Activated naive CD8-positive, alpha-beta T cell treated with anti-CD3 and anti-CD28 coated beads, Interleukin-2, amount 50 U/mL, for 24 hours (primary cell): Measurements from ENCODE around the gene PARVB.

Source experiments
- ATAC-seq: fragments of 150-1000 bp; cut with Tn5 transposase; one replicate; pipeline ENCODE4 v1.10.0; 2021
- DNase-seq: peaks from one replicate; pipeline ENCODE4 v3.0.0; 2021
- H3K27ac Mint-ChIP-seq: one replicate; pipeline ENCODE4 v1.8.0; 2021; ENCODE audit warnings: mild to moderate bottlenecking, mixed read lengths
- H3K27me3 Mint-ChIP-seq: one replicate; pipeline ENCODE4 v1.8.0; 2021; ENCODE audit warnings: mixed read lengths
- H3K36me3 Mint-ChIP-seq: one replicate; pipeline ENCODE4 v1.8.0; 2021; ENCODE audit warnings: low read depth, mixed read lengths
- H3K4me1 Mint-ChIP-seq: one replicate; pipeline ENCODE4 v1.8.0; 2021; ENCODE audit warnings: mixed read lengths
- H3K4me3 Mint-ChIP-seq: one replicate; pipeline ENCODE4 v1.8.0; 2021; ENCODE audit warnings: mild to moderate bottlenecking, moderate library complexity, mixed read lengths
- H3K9me3 Mint-ChIP-seq: one replicate; pipeline ENCODE4 v1.8.0; 2021; ENCODE audit warnings: mixed read lengths

PARVB gene

DNA sequence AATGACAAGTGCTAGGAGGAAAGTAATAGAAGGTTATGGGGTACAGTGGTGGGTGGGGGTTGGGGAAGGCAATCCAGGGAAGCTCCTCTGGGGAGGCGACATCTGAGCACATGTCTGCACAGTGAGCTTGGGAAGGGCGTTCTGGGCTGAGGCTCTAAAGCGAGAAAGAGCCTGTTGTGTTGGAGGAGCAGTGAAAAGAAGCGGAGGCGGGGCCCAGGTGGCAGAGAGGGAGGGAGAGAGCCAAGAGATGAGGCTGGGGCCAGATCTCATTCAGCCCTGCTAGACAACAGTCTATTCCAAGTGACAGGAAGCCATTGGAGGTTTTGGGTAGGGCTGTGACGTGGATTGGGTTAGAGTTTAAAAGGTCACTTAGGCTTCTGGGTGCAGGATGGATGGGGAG lies 101.3 kb downstream of the PARVB start:
- H3K27me3 Mint-ChIP-seq, result peaks cover 2% of the 10 kb centered on the region
- H3K36me3 Mint-ChIP-seq, result peaks cover 19% of the 10 kb centered on the region
- peaks cover 23% of the 10 kb centered on the region for H3K9me3 Mint-ChIP-seq
- DNase-seq (no peak), ATAC-seq (no peak)
- H3K4me1 Mint-ChIP-seq, result no peaks in the 10 kb centered on the region
- no peak overlapping the region for H3K4me3 Mint-ChIP-seq
- no peak overlapping the region for H3K27ac Mint-ChIP-seq

DNA sequence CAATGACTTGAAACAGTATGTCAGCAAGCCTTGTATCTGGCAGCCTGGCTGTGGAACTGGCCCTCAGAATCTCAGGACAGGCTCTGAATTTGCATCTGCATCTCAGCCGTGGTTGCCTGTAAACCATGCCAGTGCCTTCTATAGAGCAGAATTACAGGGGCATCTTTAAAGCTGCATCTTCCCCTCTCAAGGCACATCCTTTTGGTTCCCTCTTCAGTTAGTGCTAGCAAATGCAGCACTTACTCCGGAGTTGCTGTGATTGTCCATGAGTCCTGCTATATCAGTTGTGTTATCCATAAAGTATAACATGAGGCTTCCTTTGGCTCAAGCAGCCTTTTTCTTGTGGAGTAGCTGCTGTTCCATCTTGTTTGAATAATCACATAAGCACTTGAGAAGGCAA lies 102.7 kb downstream of the PARVB start:
- Mint-ChIP-seq H3K27ac (no peak overlapping the region), H3K27me3 (peaks cover 2% of the 10 kb centered on the region), H3K36me3 (peaks cover 15% of the 10 kb centered on the region), H3K9me3 (peaks cover 23% of the 10 kb centered on the region), H3K4me3 (no peak overlapping the region), H3K4me1 (peaks cover 2% of the 10 kb centered on the region)
- ATAC-seq (no peak), DNase-seq (no peak)

DNA sequence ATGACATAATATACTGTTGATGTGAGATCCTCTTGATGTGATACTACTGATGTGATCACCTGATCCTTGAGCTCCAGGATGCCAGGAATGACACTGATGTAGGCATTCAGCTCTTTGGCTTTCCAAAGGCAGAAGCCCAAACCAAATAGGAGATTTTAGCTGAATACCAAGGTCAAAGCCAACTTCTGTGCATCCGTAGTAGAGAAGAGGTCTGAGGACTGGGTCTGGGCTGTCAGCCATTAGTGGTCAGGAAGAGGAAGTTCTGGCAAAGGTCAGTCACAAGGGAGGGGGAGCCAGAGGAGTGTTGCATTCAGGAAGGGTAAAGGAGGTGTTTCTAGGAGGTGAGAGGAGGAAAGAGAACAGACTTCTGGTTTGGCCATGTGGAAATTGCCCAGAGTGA lies 103.3 kb downstream of the PARVB start:
- H3K36me3 Mint-ChIP-seq, result peaks cover 15% of the 10 kb centered on the region
- no peak overlapping the region for H3K4me3 Mint-ChIP-seq
- no peak for DNase-seq
- no peak for ATAC-seq
- peaks cover 23% of the 10 kb centered on the region for H3K9me3 Mint-ChIP-seq
- peaks cover 2% of the 10 kb centered on the region for H3K4me1 Mint-ChIP-seq
- H3K27me3 Mint-ChIP-seq, result peaks cover 2% of the 10 kb centered on the region
- H3K27ac Mint-ChIP-seq, result no peak overlapping the region

DNA sequence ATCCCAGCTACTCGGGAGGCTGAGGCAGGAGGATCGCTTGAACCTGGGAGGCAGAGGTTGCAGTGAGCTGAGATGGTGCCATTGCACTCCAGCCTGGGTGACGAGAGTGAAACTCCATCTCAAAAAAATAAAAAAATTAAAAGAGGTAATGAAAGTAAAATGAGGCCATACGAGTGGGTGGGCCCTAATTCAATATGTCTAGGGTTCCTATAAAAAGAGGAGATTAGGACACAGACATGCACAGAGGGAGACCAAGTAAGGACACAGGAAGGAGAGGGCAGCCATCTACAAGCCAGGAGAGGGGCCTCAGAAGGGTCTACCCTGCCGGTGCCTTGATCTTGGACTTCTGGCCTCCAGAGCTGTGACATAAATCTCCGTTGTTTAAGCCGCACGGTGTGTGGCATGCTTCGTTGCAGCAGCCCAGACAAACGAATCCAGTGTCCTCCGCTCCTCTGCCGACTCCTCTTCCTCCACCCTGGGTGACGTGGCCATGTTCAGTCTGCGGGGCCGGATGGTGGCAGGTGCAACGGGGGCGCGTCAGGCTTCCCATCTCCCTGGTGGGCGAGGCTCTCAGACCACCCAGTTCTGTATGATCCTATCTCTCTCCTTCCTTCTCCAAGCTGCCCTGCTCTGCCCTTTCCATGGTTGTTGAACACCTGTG lies 105.0 kb downstream of the PARVB start:
- Mint-ChIP-seq H3K27ac (no peak overlapping the region), H3K36me3 (peaks cover 21% of the 10 kb centered on the region)
- no peak for ATAC-seq

DNA sequence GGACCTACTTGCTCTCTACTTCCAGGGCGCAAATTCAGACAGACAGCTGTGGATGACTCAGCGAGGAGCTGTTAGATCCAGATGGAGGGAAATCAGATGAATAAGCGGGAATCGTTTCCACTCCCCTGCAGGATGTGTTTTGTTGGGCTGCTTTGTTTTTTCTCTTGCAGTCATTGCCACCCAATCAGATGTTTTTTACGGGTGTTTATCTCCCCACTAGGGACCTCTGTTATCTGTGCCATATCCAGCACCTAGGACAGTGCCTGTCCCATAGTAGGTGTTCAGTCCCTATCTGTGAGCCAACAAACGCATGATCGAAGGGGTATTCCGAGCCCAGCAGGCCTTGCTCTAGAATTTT lies 105.5 kb downstream of the PARVB start:
- ATAC-seq (no peak), DNase-seq (no peak)
- peaks cover 26% of the 10 kb centered on the region for H3K36me3 Mint-ChIP-seq
- H3K27ac Mint-ChIP-seq, result no peak overlapping the region
- H3K27me3 Mint-ChIP-seq, result peaks cover 4% of the 10 kb centered on the region
- H3K4me3 Mint-ChIP-seq, result no peak overlapping the region
- peaks cover 23% of the 10 kb centered on the region for H3K9me3 Mint-ChIP-seq
- H3K4me1 Mint-ChIP-seq, result peaks cover 7% of the 10 kb centered on the region

More for the DNA sequence above, 105.0 kb downstream of the PARVB start:
- H3K9me3 Mint-ChIP-seq, result peaks cover 23% of the 10 kb centered on the region
- DNase-seq, result no peak
- peaks cover 4% of the 10 kb centered on the region for H3K27me3 Mint-ChIP-seq
- peaks cover 4% of the 10 kb centered on the region for H3K4me1 Mint-ChIP-seq
- no peak overlapping the region for H3K4me3 Mint-ChIP-seq

DNA sequence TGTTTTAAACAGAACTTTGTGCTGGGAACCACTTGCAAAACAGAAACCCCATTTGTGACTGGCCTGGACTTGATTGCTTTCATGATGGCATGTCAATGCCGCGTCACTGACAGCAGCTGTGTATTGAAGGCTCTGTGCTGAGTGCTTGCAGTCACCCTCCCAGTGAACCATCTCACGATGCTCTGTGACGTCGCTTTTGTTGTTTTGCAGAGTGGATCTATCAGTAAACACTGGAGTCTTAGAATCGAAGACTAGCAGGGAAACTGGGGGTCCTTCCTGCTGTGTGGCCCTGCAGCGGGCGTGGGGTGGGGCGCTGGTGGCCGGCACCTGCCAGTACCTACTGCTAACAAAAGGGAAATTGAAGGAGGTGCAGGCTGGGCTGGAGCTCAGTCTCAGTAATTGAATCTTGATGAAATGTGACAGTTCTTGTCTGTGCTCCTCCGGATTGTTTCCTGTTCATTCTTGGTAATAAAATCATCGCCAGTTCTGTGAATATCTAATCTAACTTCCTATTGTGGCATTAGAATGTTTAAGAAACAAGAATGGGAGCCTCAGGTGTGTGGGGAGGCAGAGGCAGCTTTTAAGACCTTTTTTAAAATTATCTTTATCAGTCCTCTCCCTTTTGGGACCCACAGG lies 106.1 kb downstream of the PARVB start:
- H3K27ac Mint-ChIP-seq, result no peak overlapping the region
- no peak overlapping the region for H3K4me3 Mint-ChIP-seq
- peaks cover 21% of the 10 kb centered on the region for H3K9me3 Mint-ChIP-seq
- DNase-seq (no peak), ATAC-seq (no peak)
- peaks cover 4% of the 10 kb centered on the region for H3K27me3 Mint-ChIP-seq
- peaks cover 7% of the 10 kb centered on the region for H3K4me1 Mint-ChIP-seq
- peaks cover 27% of the 10 kb centered on the region for H3K36me3 Mint-ChIP-seq

DNA sequence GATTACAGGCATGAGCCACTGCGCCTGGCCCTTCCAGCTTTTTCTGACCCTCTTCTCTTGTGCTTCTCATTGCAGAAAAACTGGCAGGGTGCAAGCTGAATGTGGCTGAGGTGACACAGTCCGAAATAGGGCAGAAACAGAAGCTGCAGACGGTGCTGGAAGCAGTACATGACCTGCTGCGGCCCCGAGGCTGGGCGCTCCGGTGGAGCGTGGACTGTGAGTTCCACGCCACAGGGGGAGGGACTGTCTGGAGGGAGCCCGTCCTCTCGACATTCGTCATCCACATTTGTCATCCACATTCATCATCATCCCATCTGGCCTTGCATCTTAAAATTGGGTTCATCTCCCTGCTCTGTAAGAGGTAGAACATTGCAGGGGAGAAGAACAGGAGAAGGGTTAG lies 107.3 kb downstream of the PARVB start:
- DNase-seq (no peak), ATAC-seq (no peak)
- Mint-ChIP-seq H3K4me1 (peaks cover 7% of the 10 kb centered on the region), H3K9me3 (peaks cover 24% of the 10 kb centered on the region), H3K36me3 (peaks cover 38% of the 10 kb centered on the region), H3K4me3 (no peak overlapping the region), H3K27me3 (peaks cover 7% of the 10 kb centered on the region), H3K27ac (no peak overlapping the region)

DNA sequence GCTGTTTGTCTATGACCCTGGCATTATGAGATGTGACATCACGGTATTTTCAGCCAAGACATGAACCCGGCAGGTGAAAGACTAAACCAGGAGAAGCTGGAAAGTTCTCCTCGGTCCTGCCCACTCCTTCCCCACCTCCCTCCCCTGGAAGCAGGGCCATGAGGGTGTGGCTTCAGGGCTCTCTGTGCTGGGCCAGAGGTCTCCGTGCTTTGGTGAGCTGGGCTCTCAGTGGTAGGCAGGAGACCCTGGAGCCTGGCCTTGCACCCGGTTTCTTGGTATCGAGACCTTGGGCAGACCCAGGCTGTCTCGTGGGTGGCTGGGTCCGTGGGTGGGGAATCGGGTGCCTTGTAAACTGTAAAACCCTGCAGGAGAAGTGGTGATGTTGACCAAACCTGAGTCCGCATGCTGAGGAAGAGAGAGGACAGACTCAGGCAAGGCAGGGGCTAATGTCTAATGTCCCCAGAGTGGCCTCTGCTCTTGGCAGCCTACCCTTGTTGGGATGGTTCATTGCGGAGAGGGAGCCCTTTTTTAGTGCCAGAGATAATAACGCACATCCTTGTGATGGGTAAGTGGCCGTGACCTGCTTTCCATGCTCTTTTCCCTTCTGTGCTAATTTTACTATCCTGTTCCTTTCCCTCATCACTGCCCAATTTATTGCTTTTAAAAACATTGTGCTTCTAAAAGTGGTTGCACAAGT lies 108.0 kb downstream of the PARVB start:
- H3K27ac Mint-ChIP-seq, result no peak overlapping the region
- peaks cover 38% of the 10 kb centered on the region for H3K36me3 Mint-ChIP-seq
- no peak overlapping the region for H3K4me3 Mint-ChIP-seq
- peaks cover 7% of the 10 kb centered on the region for H3K4me1 Mint-ChIP-seq
- peaks cover 22% of the 10 kb centered on the region for H3K9me3 Mint-ChIP-seq
- peaks cover 7% of the 10 kb centered on the region for H3K27me3 Mint-ChIP-seq
- ATAC-seq (no peak), DNase-seq (no peak)

DNA sequence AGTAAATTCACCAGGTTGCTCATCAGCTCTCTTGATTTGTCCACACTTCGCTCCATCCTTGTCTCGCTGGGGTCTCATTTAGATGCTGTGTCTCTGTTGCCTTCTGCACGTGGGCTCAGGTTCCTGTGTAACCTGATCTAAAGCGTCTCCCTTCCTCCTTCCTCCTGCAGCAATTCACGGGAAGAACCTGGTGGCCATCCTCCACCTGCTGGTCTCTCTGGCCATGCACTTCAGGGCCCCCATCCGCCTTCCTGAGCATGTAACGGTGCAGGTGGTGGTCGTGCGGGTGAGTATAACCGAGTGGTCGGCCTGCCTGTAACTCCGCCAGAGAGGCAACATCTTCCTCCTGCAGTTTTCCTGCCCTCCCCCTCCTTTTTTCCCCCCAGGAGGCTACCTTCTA lies 108.6 kb downstream of the PARVB start:
- H3K27me3 Mint-ChIP-seq, result peaks cover 4% of the 10 kb centered on the region
- no peak overlapping the region for H3K27ac Mint-ChIP-seq
- H3K9me3 Mint-ChIP-seq, result peaks cover 20% of the 10 kb centered on the region
- no peak overlapping the region for H3K4me3 Mint-ChIP-seq
- H3K4me1 Mint-ChIP-seq, result peaks cover 7% of the 10 kb centered on the region
- no peak for DNase-seq
- peaks cover 41% of the 10 kb centered on the region for H3K36me3 Mint-ChIP-seq
- no peak for ATAC-seq

DNA sequence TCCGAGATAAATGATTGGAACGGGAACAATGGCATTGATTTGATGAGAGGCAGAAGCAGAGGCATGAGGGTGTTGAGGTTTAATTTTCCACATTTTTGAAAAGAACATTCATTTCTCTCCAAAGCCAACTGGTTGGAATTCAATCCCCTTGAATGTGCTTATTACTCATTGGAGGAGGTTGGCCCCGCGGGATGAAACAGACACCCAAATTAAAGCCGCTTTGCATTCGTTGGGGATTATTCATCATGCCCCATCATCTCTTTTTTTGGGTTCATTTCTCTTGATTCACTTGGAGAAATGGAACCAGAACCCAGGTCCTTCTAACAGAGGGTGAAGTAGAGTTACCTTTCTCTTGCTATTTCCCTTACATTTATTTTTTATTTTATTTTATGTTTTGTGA lies 109.1 kb downstream of the PARVB start:
- peaks cover 21% of the 10 kb centered on the region for H3K9me3 Mint-ChIP-seq

DNA sequence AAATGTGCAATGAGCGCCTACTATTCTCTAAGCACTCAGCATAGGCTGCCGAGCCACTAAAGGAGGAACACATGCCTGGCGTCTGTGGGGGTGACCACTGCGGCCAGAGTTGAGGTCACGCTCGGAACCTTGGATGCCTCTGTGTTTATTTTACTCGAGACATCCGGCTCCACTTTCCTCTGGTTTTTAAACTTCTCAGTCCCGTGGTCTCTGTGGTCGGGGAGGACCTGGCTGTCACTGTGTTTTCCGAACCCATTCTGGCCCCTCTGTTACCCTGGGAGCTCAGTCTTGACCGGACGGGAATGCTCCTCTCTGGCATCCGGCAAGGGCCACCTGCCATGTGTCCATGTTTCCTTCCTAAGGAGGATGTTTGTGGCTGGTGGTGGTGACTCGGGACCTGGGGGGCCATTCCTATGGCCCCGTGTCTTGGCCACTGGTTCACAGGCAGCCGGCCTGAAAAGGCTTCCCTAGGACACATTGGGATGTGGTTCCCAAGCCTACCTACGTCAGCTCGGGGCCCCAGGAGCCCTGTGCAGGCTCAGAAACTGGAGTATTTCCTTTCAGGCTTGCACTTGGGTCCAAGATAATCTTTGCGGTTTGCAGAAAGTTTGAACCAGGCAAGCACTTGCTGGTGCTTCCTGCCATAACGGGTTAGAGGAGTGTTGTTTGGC lies 109.9 kb downstream of the PARVB start:
- Mint-ChIP-seq H3K36me3 (peaks cover 53% of the 10 kb centered on the region), H3K9me3 (peaks cover 21% of the 10 kb centered on the region), H3K27me3 (peaks cover 4% of the 10 kb centered on the region), H3K4me3 (no peak overlapping the region), H3K27ac (no peak overlapping the region), H3K4me1 (peaks cover 7% of the 10 kb centered on the region)
- ATAC-seq (no peak), DNase-seq (no peak)

More for the DNA sequence above, 109.1 kb downstream of the PARVB start:
- no peak for ATAC-seq
- no peak for DNase-seq
- Mint-ChIP-seq H3K4me3 (no peak overlapping the region), H3K36me3 (peaks cover 45% of the 10 kb centered on the region), H3K4me1 (peaks cover 7% of the 10 kb centered on the region), H3K27ac (no peak overlapping the region), H3K27me3 (peaks cover 4% of the 10 kb centered on the region)

DNA sequence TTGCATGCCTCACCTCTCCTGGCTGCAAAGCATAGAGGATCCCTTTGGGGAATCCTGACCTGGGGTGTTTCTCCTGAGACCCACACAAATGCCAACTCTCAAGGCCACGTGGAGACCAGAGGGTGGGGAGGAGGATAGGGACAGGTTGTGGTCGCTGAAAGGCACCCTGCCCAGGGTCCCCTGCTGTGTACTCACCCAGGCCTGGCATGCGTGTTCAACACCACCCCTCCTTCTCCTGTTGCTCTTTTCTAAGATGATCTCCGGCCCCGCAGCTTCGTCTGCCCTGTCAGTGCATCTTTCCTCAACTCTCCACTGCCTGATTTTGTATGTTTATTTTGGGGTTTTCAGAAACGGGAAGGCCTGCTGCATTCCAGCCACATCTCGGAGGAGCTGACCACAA lies 112.0 kb downstream of the PARVB start:
- Mint-ChIP-seq H3K4me3 (no peak overlapping the region), H3K27ac (no peak overlapping the region), H3K9me3 (peaks cover 21% of the 10 kb centered on the region), H3K4me1 (peaks cover 5% of the 10 kb centered on the region), H3K27me3 (peaks cover 4% of the 10 kb centered on the region), H3K36me3 (peaks cover 56% of the 10 kb centered on the region)
- no peak for ATAC-seq
- DNase-seq, result no peak

DNA sequence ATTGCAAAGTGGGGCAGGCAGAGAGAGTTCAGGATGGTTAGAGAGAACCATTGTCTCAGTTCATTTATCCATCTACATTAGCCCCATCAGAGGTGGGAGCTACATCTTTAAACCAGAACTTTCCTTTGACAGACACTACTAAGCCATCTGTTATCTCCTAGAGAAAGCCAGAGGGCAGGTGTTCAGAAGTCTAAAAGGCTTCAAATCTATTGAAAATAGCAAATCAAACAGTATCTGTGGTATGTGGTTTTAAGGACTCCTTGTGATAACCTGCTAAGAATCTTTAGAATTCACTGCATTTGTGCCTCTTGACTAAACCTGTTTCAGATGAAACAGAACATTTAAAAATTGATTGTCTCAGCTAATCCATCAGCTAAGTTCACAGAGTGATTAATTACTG lies 112.7 kb downstream of the PARVB start:
- Mint-ChIP-seq H3K4me1 (peaks cover 5% of the 10 kb centered on the region), H3K36me3 (peaks cover 56% of the 10 kb centered on the region), H3K27ac (no peak overlapping the region), H3K4me3 (no peak overlapping the region), H3K27me3 (peaks cover 4% of the 10 kb centered on the region), H3K9me3 (peaks cover 21% of the 10 kb centered on the region)
- DNase-seq, result no peak
- no peak for ATAC-seq

DNA sequence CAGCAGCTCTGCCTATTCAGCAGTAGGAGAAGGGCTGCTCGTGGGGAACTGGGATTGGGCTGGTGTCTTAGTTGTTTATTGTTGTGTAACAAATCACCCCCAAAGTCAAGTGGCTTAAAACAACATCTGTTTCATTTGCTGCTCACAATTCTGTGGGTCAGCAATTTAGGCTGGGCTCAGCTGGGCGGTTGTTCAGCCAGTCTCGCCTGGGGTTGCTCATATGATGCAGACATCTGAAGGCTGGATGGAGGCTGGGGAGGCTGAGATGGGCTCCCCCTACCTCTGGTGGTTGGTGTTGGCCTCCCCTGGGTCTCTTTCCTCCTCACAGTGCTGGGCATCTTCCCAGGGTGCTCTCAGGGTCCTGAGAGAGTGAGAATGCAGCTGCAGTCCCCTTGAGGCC lies 113.3 kb downstream of the PARVB start:
- no peak overlapping the region for H3K4me3 Mint-ChIP-seq
- peaks cover 4% of the 10 kb centered on the region for H3K27me3 Mint-ChIP-seq
- no peak overlapping the region for H3K27ac Mint-ChIP-seq
- peaks cover 55% of the 10 kb centered on the region for H3K36me3 Mint-ChIP-seq
- H3K4me1 Mint-ChIP-seq, result peaks cover 5% of the 10 kb centered on the region
- DNase-seq, result no peak
- ATAC-seq, result no peak
- peaks cover 21% of the 10 kb centered on the region for H3K9me3 Mint-ChIP-seq

DNA sequence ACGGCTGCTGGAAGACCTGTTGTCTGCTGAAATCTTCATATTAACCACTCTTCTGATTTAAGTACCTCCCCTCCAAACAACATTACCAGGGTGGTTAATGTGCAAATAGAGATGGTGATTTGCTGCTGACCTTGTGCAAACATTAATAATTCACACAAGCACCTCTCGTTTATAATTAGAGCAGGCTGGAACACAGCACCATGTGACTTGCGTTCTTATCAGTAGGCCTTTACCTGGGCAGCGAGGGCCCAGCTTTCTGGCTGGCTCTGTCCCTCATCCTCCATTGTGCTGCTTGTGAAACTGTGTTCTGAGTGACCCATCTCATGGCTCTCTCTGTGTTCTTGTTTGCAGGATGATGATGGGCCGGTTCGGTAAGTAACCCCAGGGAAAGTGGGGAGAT lies 115.7 kb downstream of the PARVB start:
- no peak overlapping the region for H3K27ac Mint-ChIP-seq
- H3K4me3 Mint-ChIP-seq, result no peak overlapping the region
- H3K9me3 Mint-ChIP-seq, result peaks cover 21% of the 10 kb centered on the region
- no peak for DNase-seq
- H3K27me3 Mint-ChIP-seq, result peaks cover 2% of the 10 kb centered on the region
- H3K4me1 Mint-ChIP-seq, result no peaks in the 10 kb centered on the region
- peaks cover 43% of the 10 kb centered on the region for H3K36me3 Mint-ChIP-seq
- no peak for ATAC-seq
